GM20000 (cell line): ENCODE results near the gene ZNF146.
"Not testable (repeated sequence)": the region's sequence is repeated elsewhere in the genome, so short reads cannot be mapped to it uniquely, and the experiment has no call there.

Source experiments
- DNase-seq: peaks from one replicate; pipeline ENCODE4 v3.0.0; 2012; ENCODE audit warnings: low spot score
- TF ChIP-seq, protein P1 (sequence below): IDR thresholded peaks from 2 replicates; pipeline ENCODE4 v1.5.1; 2012; ENCODE audit warnings: mild to moderate bottlenecking, control low read depth; ENCODE audit errors: extremely low read depth, missing control alignments

Gene ZNF146

DNA sequence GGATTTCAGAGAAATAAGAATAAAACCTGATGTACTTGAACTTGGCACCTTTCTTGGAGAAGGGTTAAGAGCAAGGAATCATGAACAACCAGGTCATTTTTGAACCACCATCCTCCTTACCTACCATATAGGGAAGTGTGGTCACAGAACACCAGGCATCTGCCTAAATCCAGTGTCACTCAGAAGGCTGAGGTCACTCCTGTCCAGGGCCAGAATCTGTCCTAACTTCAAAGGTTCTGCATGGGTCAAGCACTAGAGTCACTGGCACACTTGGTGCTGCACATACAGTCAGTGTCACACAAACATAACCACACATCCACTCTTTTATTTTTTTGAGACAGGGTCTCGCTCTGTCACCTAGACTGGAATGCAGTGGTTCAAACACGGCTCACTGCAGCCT lies 2.0 kb upstream of the ZNF146 start:
- TF ChIP-seq, protein P1, sequence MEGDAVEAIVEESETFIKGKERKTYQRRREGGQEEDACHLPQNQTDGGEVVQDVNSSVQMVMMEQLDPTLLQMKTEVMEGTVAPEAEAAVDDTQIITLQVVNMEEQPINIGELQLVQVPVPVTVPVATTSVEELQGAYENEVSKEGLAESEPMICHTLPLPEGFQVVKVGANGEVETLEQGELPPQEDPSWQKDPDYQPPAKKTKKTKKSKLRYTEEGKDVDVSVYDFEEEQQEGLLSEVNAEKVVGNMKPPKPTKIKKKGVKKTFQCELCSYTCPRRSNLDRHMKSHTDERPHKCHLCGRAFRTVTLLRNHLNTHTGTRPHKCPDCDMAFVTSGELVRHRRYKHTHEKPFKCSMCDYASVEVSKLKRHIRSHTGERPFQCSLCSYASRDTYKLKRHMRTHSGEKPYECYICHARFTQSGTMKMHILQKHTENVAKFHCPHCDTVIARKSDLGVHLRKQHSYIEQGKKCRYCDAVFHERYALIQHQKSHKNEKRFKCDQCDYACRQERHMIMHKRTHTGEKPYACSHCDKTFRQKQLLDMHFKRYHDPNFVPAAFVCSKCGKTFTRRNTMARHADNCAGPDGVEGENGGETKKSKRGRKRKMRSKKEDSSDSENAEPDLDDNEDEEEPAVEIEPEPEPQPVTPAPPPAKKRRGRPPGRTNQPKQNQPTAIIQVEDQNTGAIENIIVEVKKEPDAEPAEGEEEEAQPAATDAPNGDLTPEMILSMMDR = no peak
- no peak for DNase-seq

DNA sequence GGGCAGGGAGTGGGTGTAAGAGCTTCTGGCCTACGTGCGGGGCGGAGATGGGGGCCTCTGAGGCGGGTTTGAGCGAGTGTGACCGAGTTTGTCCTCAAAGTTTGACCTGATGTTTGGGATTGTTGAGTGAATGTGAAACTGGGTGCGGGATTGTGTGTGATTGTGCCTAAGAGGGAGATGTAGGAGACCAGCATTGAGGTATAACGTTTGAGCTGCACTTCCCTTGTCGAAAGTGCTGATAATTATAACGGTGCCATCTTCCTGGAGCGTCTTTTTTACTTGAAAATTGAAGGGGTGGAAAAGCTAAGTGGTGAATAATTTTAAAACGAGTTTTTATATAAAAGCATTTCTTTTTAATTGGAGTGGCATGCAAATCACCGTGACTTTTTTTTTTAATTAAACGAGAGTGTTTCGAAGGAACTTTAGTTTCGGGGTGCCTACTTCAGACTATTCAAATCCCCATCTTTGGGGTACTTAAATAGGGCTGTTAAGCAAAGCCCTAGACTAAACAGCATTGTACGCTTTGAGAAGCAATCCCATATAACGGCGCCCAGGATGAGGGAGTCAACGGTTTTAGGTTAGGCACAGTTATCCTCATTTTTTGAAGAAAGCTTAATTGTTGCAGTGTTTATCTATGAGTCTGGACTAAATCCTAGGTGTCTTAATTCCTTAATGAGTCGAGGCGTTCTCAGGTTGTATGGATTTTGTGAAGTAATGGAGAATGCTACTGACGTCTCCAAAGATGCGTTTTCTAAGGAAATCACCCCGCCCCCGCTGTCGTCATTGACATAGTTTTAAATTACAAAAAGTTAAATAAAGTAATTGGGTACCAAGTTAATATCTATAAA lies 594 bp downstream of the ZNF146 start:
- no peak for DNase-seq
- TF ChIP-seq, protein P1 = no peak

DNA sequence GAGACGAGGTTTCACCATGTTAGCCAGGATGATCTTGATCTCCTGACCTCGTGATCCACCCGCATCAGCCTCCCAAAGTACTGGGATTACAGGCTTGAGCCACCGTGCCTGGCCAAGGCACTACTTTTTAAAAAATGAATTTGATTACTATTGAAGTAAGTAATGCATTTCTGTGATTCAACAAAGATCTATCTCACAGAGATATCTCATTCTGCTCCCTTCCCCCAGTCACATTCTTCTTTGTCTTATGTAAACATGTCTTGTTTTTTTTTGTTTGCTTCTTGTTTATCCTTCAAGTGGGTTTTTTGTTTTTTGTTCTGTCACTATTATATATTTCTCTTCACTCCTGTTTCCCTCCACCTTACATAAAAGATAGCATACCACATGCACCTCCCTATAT lies 6.6 kb downstream of the ZNF146 start:
- no peak for DNase-seq
- TF ChIP-seq, protein P1 = no peak

DNA sequence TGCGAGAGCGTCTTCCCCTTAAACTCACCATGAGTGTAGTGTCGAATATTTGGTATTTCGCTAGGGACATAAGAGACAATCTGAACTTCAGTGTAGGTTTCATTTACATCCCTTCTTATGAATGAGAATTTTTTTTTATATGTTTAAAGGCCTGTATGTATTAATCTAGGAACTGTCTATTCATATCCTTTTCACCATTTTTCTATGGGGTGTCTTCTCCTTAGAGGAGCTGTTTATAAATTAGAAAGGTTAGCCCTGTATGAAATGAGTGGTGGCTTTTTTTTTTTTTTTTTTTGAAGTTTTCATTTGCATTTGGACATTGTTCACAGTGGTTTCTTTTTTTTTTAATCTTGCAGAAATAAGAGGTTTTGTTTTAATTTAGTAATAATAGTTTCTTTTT lies 7.6 kb downstream of the ZNF146 start:
- DNase-seq = no peak
- TF ChIP-seq, protein P1 = no peak

DNA sequence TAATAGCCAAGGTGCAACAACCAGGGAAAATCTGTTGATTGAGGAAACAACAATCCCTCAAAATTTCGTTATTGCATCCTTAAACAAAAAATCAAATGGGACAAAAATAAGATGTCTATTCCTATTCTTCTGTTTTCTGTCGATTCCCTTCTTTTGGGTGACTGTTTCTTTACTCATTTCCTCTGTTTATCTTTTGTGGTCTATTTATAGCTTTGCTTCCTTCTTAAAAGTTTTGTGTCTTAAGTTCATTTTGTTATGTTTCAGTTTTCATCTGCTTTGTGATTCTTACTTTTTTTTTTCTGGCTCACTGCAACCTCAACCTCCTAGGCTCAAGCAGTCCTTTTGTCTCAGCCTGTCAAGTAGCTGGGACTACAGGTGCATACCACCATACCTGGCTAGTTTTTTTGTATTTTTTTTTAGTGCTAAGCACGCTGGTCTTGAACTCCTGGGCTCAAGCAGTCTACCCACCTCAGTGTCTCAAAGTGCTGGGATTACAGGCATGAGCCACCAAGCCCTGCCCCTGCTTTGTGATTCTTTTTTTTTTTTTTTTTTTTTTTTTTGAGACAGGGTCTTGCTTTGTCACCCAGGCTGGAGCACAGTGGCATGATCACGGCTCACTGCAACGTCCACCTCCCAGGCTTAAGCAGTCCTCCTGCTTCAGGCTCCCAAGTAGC lies 10.4 kb downstream of the ZNF146 start:
- TF ChIP-seq, protein P1 = no peak
- DNase-seq = no peak

DNA sequence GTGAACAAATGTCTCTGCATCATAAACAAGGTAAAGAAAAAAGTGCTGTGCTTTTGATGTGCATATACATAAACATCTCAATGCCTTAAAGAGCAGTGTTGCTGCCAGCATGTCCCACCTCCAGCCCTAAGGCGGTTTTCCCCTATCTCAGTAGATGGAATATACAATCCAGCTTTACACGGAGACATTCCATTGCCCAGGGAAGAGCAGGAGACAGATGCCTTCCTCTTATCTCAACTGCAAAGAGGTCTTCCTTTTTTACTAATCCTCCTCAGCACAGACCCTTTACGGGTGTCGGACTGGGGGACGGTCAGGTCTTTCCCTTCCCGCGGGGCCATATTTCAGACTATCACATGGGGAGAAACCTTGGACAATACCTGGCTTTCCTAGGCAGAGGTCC lies 18.7 kb downstream of the ZNF146 start:
- not testable (repeated sequence) for DNase-seq

DNA sequence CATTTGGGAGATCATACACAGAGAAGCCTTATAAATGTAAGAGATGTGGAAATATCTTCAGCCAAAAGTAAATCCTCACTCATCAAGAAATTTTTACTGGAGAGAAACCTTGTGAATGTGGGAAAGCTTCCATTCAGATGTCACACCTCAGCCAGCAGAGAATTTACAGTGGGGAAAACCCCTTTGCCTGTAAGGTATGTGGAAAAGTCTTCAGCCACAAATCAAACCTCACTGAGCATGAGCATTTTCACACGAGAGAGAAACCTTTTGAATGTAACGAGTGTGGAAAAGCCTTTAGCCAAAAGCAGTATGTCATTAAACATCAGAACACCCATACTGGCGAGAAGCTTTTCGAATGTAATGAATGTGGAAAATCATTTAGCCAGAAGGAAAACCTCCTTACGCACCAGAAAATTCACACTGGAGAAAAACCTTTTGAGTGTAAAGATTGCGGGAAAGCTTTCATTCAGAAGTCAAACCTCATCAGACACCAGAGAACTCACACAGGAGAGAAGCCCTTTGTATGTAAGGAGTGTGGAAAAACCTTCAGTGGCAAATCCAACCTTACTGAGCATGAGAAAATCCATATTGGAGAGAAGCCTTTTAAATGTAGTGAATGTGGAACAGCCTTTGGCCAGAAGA lies 21.5 kb downstream of the ZNF146 start:
- TF ChIP-seq, protein P1 = no peak

More for the DNA sequence above, 21.5 kb downstream of the ZNF146 start:
- DNase-seq = no peak
